ENCODE results near the gene FRYL.
"Not testable (repeated sequence)": the region's sequence is repeated elsewhere in the genome, so short reads cannot be mapped to it uniquely, and the experiment has no call there.

DNA sequence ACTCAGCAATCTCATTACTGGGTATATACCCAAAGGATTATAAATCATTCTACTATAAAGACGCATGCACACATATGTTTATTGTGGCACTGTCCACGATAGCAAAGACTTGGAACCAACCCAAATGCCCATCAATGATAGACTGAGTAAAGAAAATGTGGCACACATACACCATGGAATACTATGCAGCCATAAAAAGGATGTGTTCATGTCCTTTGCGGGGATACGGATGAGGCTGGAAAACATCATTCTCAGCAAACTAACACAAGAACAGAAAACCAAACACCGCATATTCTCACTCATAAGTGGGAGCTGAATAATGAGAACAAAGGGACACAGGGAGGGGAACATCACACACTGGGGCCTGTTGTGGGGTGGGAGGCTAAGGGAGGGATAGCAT lies 141.5 kb downstream of the FRYL start:
- not testable (repeated sequence) for TF ChIP-seq POLR2A (IDR thresholded peaks at IDR 0.05)
- TF ChIP-seq, protein P1, sequence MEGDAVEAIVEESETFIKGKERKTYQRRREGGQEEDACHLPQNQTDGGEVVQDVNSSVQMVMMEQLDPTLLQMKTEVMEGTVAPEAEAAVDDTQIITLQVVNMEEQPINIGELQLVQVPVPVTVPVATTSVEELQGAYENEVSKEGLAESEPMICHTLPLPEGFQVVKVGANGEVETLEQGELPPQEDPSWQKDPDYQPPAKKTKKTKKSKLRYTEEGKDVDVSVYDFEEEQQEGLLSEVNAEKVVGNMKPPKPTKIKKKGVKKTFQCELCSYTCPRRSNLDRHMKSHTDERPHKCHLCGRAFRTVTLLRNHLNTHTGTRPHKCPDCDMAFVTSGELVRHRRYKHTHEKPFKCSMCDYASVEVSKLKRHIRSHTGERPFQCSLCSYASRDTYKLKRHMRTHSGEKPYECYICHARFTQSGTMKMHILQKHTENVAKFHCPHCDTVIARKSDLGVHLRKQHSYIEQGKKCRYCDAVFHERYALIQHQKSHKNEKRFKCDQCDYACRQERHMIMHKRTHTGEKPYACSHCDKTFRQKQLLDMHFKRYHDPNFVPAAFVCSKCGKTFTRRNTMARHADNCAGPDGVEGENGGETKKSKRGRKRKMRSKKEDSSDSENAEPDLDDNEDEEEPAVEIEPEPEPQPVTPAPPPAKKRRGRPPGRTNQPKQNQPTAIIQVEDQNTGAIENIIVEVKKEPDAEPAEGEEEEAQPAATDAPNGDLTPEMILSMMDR (IDR thresholded peaks at IDR 0.05) = not testable (repeated sequence)

Data from uterus (tissue), 2 donors.